Right lobe of liver (tissue), 4 donors: ENCODE results near the gene LDLRAD3.

Experiments used
- CTCF ChIP-seq, 4 donors: fragments of 200-600 bp in 3 of 4; fragments of 450-650 bp in 1 of 4; IDR thresholded peaks; one replicate each; pipeline versions ENCODE4 v1.5.1 to v1.8.0; 2016 to 2022; ENCODE audit warnings: antibody characterized with exemption in 4 of 4, mild to moderate bottlenecking in 2 of 4
- POLR2A ChIP-seq: fragments of 450-650 bp; IDR thresholded peaks from one replicate; pipeline ENCODE4 v1.6.1; 2017; ENCODE audit warnings: antibody characterized with exemption, mild to moderate bottlenecking
- donor health status: DM: no; HTN: no; CAD: no.
- donor health status: DM: no; HTN: no; CAD: no.
- donor health status: DM: no; HTN: yes; CAD: no.

DNA sequence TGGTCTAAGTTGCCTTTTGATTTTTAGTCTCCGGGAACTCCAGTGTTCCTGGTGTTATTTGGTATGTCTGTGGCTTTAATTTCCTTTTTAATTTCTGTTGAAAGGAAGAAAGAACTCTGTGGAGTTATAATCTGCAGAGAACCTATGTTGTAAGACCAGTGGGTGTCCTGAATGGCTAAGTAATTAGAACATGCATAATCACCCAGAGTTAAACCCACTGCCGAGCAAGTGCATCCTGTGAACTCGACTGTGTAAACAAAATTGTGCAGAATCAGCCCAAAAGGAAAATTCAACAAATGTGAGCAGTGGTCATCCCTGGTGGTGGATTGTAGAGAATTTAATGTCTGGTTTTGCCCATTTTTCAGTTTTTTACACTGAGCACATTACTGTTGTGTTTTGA lies 182.8 kb downstream of the LDLRAD3 start:
- TF ChIP-seq CTCF (IDR thresholded peaks at IDR 0.05), result no peak
- TF ChIP-seq POLR2A, result no peak
